Stimulated activated CD4-positive, alpha-beta T cell treated with anti-CD3 and anti-CD28 coated beads, Interleukin-4, amount 100 ng/mL, for 1 hour (primary cell): ENCODE measurements around the gene FBXW8.
A peak's percentile ranks its signal among the peaks of the same experiment; 100 is the strongest.

Experiments
- DNase-seq: peaks from one replicate; pipeline ENCODE4 v3.0.0-alpha.2; 2020

Gene FBXW8

DNA sequence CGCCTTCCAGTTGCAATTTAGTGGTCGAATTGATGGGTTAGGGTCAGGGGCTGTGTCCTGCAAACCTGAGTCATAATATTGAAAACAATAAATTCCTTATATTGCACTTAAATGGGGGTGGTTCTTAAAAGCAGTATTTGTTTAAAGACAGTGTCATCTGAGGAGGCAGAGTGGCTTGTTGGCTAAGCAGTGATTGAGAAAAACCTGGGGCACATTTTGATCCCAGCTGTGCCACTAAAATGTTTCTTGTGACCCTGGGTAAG lies 48.4 kb downstream of the FBXW8 start:
- no peak for DNase-seq

DNA sequence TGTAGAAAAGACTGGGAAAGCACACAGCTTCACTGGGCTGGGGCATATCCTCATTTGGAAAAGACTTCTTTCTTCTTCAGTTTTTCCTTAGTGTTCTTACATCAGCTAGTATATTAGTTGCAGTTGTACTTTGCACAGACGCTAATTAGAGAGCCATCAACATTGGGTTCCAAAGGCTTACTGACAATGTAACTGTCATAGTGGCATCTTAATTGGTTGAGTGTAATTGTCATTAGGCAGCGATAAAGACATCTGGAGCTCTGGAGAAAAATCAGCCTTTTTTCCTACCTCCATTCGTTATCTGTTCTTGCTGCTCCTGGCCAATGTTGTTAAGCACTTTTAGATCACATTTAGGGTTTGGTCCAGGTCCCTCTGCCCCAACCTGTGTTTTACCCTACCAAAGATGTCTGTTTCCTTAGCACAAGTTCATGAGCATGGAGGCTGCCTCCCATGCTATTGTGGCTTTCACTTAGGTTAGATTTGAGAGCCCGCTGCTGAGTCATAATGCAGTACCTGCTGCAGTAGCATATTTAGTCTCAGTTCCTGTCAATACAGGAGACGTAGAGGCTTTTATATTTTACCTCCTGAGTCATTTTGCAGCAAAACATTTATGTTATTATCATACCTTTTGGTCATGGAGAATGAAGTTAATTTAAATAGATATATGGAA lies 49.2 kb downstream of the FBXW8 start:
- DNase-seq, result peak; percentile 10

GRCh38 chr12:116962197-116962596 lies 51.4 kb downstream of the FBXW8 start:
- DNase-seq, result no peak

- no peak for DNase-seq
Measured at GRCh38 chr12:116962783-116963356, 52.1 kb downstream of the FBXW8 start.

DNA sequence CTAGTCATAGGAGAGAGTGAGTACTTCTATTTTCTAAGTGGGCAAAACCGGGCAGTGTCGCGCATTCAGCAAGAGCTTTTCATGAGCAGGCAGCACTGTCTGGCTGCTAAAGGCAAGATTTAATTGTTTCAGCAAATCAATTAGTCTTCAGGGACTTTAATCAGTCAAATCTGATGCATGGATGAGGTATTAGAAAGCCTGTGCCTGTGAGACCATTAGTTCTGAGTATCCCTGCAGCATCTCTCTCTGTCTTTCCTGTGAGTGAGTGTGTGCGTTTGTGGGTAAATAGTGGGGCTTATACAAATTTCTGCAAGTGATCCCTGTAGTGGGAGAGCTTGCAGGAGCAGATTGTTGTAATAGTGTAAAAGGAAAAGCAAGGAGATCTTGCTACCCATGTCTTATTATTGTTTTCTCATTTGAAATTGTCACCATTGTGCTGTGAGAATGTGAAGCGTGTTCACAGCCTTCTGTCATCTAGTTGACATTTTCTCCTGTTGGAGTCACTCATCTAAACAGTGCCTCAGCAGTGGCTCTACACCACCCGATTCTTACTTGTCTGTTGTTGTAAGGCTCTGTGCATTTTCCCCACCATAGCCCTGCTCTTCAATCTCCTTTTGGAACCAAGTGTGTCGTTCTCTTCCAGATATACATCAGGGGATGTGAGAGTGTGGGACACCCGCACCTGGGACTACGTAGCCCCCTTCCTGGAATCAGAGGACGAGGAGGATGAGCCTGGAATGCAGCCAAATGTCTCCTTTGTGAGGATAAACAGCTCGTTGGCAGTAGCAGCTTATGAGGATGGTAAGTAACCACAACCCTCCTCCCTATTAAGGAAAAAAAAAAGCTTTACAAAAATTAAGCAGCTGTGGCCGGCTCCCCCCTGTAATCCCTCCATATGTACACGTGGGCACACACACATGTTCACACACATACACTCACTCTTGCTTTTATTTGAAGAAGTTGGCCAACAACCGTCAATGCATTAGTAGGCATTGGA lies 53.6 kb downstream of the FBXW8 start:
- DNase-seq, result no peak

- no peak for DNase-seq
Measured at GRCh38 chr12:116968986-116969385, 58.2 kb downstream of the FBXW8 start.

GRCh38 chr12:116969615-116970585 lies 59.1 kb downstream of the FBXW8 start:
- no peak for DNase-seq

GRCh38 chr12:116971222-116971621 lies 60.5 kb downstream of the FBXW8 start:
- no peak for DNase-seq

DNA sequence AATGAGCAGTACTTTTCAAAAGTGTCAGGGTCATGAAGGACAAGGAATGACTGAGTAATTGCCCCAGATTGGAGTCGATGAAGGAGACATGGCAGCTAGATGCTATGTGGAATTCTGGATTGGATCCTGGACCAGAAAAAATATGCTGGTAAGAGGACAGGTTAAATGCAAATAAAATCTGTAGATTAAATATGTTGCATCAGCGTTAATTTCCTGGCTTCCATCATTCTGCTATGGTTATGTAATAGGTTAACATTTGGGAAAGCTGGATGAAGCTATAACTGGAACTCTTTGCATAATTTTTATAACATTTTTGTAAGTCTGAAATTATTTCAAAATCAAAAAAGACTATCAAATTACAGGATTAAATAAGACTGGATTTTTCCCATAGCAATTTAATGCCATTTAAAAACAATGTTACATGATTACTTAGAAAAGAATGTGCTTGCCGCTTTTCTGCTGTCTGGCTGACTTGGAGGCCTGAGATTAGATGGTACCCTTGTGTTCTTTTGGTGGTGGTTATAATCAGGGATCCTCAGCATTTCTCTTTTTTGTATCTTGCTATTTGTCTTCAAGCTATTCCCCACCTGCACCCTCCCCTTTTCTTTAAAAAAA lies 65.1 kb downstream of the FBXW8 start:
- no peak for DNase-seq

DNA sequence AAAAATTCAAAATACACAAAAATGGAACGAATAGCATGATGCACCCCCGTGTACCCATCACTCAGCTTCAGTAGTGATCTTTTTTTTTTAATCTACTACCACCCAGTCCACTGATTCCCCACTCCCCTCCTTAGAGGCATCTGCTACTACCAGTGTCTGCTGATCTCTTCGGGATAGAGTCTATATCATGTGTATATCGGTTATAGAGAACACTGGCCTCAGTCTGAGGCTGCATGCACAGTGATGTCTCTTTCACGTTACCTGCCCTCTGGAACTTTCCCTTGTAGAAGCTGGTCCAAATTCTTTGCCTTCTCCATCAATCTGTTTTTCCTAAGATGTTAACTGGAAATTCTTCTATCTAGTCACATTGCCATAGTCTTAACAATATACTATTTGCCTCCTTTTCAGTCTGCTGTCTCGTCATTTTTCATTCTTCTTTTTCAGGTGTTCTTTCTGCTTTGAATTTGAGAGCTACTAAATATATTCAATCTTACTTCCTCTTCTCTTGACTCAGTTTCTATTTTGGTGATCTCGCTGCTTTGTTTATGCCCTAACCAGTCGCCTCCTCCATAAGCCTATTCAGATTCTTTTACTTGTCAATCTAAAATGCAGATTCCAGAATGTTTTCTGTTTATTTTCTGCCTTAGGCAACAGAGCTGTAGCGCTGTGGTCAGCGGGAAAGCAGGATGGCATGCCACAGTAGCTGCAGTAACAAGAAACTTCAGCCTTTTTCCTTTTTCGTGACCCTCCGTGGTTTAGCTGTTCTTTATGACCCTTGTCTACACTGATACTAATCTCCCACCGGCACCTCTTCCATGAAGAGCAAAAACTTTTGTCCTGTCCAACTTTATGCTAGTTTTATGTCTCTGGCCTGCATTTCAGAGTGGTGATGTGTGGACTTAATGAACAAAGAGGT lies 67.0 kb downstream of the FBXW8 start:
- DNase-seq, result no peak

DNA sequence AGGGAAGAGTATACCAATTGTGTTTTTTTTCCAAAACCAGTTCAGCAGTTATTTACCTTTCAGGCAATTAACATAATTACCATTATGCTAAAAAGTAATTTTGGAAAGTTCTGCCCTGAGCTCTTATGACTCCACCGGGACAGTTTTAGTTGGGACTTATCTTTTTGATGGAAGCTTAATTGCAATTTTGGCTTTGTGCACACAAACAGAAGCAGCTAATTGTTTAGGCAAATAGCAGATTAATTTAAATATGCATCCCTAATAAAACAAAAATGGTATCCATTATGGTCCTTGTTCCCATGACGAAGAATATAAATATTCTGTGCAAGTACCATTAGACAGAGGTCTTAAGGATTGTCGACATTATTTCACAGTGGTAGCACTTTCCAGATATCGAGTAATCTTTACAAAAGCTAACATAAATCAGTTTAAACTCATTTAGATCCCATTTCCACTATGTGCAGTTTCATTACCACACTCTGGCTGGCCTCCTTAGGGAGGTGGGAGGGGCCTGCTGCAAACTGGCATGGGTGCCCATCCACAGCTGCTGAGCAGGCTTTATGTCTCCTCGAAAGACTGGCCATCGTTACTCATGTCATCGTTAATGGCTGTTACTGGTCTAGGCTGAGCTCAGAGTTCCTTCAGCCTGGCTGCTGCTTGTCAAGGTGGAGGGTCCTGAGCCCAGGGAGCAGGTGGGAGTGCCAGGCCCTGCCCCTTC lies 68.2 kb downstream of the FBXW8 start:
- DNase-seq, result no peak

GRCh38 chr12:116980083-116980482 lies 69.3 kb downstream of the FBXW8 start:
- no peak for DNase-seq

- DNase-seq, result no peak
Measured at GRCh38 chr12:116982791-116983411, 72.2 kb downstream of the FBXW8 start.

DNA sequence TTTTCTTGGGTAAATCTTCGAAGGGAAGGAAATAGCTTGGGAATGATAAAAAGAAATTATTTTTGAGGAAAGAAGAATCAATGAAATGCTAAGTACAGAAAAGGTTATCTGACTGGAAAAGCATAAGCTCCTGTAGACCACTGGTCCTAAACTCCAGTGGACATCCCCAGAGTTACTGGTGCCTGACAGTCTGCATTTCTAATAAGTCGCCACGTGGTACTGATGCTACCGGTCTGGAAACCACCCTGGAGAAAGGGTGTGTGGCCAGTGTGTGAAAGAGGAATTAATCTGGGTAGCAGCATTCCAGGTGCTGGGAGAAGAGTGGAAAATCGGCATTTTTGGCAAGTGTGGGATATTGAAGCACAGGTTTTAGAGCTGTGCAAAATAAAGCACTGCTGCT lies 73.3 kb downstream of the FBXW8 start:
- DNase-seq, result no peak

DNA sequence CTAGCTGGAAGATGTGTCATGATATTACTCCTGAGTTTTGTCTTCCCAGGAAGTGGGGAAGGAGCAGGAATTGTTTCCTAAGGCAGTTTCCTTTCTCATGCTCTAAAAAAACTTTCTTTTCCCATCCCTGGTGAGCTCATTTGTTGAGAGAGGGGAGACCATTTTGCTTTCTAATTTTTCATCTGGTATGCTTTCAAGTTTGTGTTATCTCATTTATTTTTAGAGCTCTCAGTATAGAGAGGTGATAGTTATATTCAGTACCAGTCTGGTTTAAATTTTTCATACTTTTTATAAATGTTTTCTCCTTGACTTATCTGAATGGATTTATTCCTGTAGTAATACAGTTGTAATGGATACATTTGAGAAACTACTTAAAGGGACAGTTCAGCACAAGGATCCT lies 79.6 kb downstream of the FBXW8 start:
- no peak for DNase-seq

DNA sequence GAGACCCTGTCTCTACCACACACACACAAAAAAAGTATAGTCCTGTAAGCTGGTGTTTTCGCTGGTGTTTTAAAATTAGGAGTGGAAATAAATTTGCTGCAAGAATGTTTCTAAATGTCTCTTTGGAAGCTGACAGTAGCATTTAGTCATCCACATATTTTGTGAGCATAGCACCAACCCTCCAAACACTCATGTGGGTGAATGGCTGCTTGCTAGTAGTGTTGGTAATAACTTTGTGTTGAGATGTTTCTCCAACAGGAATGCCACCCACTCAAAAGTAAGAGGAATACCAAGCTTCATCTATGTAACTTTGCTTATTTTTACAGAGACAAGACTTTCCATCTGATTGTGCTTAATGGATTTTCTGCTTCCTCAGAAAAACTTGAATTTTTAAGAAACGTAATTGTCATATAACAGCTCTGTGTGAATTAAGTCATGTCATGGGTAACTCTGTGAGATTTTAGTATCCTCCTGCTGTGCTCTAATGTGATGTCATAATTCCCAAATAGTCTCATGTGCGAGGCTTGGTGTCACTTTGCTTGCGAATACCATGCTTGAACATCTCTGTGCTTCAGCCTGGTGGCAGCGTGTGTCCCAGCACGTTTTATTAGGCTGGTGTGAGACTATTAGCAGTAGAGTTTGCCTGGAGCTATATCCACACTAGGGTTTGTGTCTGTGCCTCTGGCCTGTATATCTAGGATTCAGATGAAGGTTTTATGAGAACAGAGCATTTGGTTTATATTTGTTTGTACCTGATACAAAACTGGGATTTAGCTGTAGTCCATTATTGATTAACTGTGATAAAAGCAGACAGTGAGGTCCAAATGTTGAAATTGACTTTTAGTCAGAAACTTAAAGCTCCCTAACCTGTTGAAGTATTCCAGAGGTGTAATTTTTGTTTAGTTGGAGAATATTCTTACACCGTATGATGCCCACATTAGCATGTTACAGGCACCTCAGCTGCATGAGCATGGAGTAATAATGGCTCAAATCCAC lies 80.5 kb downstream of the FBXW8 start:
- no peak for DNase-seq

DNA sequence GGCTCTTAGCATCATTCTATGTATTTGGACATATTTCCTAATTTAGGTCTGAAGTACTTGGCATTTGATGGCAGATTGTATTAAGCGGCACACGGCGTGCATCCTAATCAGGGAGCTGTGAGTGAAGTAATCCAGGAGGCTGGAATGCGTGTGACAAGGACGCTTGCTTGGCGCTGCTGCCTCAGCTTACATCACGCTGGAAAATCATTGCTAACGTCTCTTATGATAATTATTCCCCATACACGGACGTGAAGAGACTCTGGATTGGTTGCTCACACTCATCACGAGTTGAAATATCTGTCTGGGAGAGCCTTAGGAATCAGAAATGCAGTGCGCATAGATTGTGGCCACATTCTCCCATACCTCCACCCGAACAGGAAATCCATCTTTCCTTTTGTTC lies 85.3 kb downstream of the FBXW8 start:
- DNase-seq, result no peak

DNA sequence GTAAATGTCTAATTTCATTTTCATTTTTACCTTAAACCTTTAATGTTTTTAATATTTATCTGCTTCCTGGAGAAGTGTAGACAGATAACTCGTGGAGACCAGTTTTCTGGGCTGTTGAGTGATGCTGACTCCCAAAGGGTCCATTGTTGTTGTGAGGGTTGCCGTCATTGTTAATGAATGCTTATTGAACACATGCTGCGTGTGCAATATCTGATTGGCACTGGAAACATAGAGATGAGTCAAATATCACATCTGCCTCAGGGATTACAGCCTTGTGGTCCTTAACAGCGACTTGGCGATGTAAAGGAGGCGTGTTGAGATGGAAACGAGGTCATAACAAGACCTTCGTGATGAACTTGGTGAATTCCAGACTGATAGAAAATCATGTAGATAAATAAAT lies 85.9 kb downstream of the FBXW8 start:
- DNase-seq, result no peak

DNA sequence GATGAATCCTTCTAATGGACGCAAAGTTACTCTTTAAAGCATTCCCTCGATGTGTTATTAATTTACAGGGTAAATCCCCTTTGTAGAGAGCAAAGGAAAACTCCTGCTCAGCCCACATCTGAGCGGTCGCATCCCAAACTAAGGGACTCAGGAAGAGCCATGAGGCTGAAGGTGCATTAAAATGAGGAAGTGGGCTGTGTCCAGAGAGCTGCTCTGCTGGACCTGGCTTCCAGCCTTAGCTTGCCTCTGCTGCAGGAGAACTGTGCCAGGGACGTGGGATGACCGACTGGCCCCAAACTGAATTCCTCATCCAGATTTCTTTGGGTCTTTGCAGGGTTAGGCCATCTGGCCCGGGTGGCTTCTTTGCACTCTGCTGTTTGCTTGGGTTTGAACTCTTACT lies 88.3 kb downstream of the FBXW8 start:
- DNase-seq, result no peak
